ENCODE results near the gene EID1.

EID1 gene

DNA sequence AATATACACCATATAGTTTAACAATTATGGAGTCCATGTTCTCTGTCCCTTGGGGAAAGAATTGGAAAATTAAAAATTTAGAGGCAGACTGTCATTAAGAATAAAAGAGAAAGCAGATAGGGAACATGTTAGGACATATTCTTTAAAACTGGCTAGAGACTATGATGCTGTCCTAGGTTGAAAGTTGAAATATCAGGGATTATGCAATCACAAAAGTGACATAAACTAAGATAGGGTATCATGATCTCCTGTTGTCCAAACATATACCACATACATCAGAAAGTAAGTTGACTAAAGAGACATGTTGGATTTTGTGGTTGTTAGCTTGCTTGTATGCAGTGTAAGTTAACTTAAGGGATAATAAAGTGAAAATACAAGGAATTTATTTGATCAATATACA is 9.9 kb upstream of the EID1 start:
- no peak for DNase-seq (ENCODE audit: low read depth, low spot score)
- TF ChIP-seq, protein P1, sequence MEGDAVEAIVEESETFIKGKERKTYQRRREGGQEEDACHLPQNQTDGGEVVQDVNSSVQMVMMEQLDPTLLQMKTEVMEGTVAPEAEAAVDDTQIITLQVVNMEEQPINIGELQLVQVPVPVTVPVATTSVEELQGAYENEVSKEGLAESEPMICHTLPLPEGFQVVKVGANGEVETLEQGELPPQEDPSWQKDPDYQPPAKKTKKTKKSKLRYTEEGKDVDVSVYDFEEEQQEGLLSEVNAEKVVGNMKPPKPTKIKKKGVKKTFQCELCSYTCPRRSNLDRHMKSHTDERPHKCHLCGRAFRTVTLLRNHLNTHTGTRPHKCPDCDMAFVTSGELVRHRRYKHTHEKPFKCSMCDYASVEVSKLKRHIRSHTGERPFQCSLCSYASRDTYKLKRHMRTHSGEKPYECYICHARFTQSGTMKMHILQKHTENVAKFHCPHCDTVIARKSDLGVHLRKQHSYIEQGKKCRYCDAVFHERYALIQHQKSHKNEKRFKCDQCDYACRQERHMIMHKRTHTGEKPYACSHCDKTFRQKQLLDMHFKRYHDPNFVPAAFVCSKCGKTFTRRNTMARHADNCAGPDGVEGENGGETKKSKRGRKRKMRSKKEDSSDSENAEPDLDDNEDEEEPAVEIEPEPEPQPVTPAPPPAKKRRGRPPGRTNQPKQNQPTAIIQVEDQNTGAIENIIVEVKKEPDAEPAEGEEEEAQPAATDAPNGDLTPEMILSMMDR (IDR thresholded peaks at IDR 0.05; ENCODE audit: low read depth, low read length), result no peak
- in situ Hi-C loops (cut with HindIII; ENCODE audit: low sequenced_read_pairs), result no loop called here
- no peak overlapping the region for H3K4me3 ChIP-seq (ENCODE audit: low read depth, low read length)

DNA sequence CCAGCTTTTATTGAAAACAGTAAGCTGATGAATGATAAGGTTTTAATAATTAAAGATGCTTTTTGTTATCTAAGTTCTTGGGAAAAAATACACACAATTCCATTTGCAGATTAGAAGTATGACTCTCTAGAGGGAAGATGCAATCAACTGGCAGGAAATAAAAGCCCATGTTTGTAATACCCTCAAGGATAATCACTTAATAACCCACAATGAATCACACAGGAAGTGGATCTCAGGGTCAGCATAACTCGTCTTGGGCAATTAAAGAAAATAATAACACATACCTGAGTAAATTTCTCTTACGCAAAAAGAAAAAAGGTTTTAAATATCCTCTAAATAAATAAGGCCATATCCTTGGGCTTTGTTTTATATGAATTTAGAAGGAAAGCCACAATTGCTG is 9.4 kb upstream of the EID1 start:
- no peak overlapping the region for H3K4me3 ChIP-seq (ENCODE audit: low read depth, low read length)
- in situ Hi-C loops (cut with HindIII; ENCODE audit: low sequenced_read_pairs), result no loop called here
- DNase-seq (ENCODE audit: low read depth, low spot score), result peak; percentile 67
- TF ChIP-seq, protein P1 (IDR thresholded peaks at IDR 0.05; ENCODE audit: low read depth, low read length), result no peak

DNA sequence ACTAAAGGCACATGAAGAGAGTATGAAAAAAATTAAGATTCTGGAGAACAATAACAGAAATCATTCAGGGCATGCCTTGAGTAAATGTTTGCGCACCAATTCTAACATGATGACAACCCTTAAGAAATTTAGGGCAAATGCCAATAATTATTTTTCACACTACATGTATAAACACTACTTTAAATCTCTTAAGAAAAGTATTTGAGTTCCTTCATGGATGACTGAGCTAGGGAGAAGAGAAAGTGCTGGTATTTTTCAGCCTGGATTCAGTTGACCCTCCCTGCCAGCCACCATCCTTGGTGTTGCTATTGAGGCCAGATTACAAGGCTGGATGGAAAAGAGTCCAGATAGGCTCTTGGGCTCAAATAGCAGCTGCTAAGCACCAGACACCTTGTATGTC is 8.0 kb upstream of the EID1 start:
- in situ Hi-C loops (cut with HindIII; ENCODE audit: low sequenced_read_pairs), result no loop called here
- TF ChIP-seq, protein P1 (IDR thresholded peaks at IDR 0.05; ENCODE audit: low read depth, low read length), result no peak
- DNase-seq (ENCODE audit: low read depth, low spot score), result no peak
- no peak overlapping the region for H3K4me3 ChIP-seq (ENCODE audit: low read depth, low read length)

DNA sequence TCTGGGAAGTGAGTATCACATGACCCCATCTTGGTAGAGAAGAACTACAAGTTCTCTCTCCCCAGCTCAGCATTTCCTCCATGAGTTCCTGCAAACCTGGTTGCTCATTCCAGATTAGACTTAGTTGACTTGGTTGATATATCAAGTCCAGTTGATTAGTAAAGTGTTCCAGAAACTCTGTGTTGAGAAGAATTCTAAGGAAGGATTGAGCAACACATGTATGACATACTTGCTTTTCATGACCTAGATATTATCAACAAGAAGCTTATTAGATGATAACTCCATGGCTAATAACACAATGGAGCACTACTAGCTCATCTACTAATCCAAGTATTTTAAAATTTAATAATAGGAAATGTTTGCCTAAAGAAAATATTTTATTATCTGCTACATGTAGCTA is 6.4 kb upstream of the EID1 start:
- DNase-seq (ENCODE audit: low read depth, low spot score), result no peak
- TF ChIP-seq, protein P1 (IDR thresholded peaks at IDR 0.05; ENCODE audit: low read depth, low read length), result no peak
- H3K4me3 ChIP-seq (ENCODE audit: low read depth, low read length), result no peak overlapping the region
- in situ Hi-C loops (cut with HindIII; ENCODE audit: low sequenced_read_pairs), result no loop called here

DNA sequence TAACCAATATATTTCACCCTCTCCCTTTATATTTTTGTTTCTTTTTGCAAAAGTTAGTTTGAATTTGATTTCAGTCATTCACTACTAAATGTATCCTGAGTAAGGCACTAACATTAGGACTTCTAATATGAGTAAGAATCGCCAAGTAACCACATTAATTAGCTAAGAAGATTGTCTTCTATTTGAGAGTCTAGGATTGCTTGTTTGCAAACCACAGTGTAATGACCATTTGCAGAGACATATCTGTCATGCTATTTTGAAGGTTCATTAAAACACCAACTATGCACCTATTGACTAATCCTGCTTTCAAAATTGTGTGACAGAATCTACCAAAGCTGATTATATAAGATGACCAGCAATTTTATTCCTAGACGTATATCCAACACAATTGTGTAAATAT is 5.3 kb upstream of the EID1 start:
- TF ChIP-seq, protein P1 (IDR thresholded peaks at IDR 0.05; ENCODE audit: low read depth, low read length), result no peak
- no peak for DNase-seq (ENCODE audit: low read depth, low spot score)
- in situ Hi-C loops (cut with HindIII; ENCODE audit: low sequenced_read_pairs), result no loop called here
- H3K4me3 ChIP-seq (ENCODE audit: low read depth, low read length), result no peak overlapping the region

DNA sequence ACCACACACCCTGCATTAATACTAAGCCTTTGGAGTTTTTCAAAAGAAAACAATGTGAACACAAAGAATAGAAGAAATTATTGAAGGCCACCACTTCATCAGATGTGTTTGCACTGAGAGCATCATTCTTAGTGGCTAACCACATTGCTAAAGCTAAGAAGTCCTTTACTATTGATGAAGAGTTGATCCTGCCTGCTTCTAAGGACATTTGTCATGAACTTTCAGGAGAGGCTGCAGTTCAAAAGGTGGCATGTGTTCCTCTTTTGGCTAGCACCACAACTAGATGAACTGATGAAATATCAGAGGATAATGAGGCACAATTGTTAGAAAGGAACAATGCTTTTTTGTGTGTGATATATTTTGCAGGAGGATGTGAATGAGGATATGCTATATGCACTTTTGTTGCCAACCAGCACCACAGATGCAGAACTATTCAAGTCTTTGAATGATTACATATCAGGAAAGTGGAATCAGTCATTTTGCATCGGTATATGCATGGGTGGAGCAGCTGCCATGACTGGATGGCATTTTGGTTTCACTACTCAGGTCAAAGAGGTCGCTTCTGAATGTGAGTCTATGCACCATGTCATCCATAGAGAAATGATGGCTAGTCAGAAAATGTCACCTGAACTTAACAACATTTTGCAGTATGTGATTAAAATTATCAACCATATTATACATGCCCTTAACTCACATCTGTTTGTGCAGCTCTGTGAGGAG is 2.5 kb upstream of the EID1 start:
- TF ChIP-seq, protein P1 (IDR thresholded peaks at IDR 0.05; ENCODE audit: low read depth, low read length), result no peak
- in situ Hi-C loops (cut with HindIII; ENCODE audit: low sequenced_read_pairs), result no loop called here
- no peak overlapping the region for H3K4me3 ChIP-seq (ENCODE audit: low read depth, low read length)
- DNase-seq (ENCODE audit: low read depth, low spot score), result no peak
